GM21529 (cell line): Measurements from ENCODE around the gene ABCA10.
"Not testable (repeated sequence)": the region's sequence is repeated elsewhere in the genome, so short reads cannot be mapped to it uniquely, and the experiment has no call there.

Experiments
- ATAC-seq: cut with Tn5 transposase; IDR thresholded peaks from one replicate; pipeline ENCODE4 v1.9.1; 2021; ENCODE audit not compliant: unreplicated experiment

The ABCA10 gene

DNA sequence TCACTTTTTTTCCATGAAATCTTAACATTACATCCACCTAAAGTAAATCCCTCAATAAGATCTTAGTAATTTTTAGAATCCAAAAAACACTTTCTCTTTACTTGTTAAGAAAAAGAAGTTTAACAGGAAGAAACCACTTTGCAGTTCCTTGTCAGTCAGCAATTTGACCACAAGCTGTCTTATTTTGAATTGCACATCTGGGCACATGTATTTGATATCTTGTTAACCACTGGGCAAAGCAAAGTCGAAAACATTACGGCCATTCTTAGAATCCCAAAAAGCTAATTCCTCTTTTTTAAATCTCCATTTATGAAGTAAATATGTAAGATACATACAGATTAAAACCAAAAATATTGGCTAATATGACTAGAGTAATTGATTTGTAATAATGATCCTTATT is 1.1 kb downstream of the ABCA10 start:
- no peak for ATAC-seq

DNA sequence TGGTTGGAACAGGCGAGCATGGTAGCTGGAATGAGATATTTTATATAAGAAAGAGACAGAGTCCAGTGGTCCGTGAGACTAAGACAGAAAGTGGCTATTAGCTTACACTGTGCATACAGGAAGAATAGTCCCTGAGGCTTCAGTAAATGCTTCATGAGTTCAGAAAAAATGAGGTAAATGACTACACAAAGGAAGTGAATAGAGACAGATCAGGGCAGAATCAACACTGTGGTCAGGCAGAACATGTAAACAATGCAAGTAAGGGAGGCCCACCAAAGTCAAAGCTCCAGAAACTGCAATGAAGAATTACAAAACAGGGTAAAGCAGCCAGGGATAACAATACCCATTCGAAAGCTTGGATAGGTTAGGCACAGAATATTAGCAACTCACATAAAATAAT is 4.8 kb downstream of the ABCA10 start:
- ATAC-seq: peak; percentile 97

DNA sequence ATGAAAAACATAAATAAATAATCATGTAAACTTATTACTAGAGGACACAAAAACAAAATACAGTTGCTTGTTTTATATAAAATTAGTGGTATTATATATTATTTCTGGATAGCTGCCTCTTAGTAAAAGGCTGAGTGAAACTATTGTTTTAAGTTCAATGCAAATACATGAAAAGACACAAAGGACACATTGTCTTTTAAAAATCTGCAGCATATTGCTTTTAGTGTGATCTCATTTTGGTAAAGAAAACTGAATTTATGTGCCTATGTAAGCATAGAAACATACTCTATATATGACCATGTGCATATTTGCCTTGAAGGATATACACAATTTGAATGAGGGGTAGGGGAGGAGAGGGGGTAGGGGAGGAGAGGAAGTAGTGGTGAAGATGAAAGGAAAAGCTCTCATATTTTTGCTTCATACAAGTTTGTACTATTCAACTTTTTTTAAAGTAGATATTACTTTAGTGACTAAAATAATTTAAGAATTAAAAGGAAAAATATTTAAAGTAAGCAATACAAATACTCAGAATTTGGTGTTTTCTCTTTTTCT is 5.8 kb downstream of the ABCA10 start:
- ATAC-seq: no peak

- ATAC-seq: no peak
These were observed 8.5 kb downstream of the ABCA10 start for GRCh38 chr17:69220098-69220497.

DNA sequence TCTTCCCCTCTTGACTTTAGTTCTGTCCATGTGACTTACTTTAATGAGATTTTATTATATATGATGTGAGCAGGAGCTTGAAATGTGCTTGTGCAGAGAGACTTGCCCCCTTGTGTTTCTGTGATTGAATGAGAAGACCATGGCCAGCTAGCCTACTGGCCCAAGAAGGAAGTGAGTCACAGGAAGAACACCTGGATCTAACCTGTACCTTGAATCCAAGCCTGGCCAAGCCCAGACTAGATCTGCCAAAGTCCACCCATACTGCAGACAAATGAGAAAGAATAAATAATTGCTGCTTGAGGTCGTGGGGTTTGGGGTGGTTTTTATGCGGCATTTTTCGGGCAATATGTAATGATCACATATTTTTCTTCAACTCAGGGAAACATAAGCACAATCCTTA is 9.6 kb downstream of the ABCA10 start:
- ATAC-seq: no peak

DNA sequence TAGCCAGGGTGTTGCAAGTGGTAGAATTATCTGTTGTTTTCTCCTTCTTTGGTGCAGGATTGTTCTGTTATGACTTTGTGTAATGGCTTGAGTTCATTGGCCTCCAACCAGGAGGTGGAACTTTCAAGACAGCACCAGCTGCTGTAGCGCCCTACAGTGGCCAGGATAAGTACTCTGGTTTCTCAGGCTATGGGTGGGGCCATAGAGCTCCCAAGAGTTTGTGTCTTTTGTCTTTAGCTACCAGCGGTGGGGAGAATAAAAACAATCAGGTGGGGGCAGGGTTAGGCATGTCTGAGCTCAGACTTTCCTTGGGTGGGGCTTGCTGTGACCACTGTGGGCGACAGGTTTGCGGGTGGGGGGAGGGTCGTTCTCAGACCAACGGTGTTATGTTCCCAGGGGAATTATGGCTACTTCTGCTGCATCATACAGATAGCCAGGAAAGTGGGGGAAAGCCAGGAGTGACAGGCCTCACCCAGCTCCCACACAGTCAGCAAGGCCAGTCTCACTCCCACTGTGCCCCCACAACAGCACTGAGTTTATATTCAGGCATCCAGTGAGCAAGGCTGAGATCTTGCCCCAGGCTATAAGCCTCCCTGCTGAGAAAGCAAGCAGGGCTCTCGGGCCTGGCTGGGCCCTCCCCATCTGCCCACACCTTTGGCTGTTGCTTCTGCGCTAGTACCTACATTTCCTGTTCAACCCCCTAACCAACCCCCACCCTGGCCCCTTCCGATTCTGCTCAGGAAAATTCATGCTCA is 15.4 kb downstream of the ABCA10 start:
- no peak for ATAC-seq

GRCh38 chr17:69208640-69209039 is 20.0 kb downstream of the ABCA10 start:
- no peak for ATAC-seq

DNA sequence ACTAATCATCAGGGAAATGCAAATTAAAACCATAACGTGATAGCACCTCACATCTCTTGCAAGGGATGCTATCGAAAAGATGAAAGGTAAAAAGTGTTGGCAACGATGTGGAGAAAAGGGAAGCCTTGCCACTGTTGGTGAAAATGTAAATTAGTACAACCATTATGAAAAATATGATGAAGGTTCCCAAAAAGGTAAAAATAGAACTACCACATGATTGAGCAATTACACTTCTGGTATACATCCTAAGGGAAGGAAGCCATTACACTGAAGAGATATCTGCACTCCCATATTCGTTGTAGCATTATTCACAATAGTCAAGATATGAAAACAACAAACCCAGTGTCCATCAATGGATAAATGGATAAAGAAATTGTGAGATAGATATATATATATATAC is 21.5 kb downstream of the ABCA10 start:
- no peak for ATAC-seq

DNA sequence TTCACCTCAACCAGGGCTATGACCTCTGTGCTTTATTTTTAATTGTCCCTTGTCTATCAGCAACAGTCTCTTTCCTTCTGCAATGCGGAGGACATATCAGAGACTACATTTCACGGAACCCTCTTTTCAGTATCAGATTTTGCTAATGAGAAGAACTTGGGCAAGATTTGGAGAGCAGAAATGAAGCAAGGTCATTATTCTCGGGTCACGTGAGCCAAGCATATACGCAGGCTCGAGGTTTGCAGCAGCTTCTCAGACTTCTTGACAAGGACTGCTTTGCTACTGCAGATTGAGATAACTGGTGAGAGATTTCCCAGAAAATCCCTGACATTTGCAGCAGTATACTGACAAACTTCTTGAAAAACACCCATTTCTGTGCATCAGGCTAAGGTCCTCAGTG is 30.4 kb downstream of the ABCA10 start:
- ATAC-seq: no peak

DNA sequence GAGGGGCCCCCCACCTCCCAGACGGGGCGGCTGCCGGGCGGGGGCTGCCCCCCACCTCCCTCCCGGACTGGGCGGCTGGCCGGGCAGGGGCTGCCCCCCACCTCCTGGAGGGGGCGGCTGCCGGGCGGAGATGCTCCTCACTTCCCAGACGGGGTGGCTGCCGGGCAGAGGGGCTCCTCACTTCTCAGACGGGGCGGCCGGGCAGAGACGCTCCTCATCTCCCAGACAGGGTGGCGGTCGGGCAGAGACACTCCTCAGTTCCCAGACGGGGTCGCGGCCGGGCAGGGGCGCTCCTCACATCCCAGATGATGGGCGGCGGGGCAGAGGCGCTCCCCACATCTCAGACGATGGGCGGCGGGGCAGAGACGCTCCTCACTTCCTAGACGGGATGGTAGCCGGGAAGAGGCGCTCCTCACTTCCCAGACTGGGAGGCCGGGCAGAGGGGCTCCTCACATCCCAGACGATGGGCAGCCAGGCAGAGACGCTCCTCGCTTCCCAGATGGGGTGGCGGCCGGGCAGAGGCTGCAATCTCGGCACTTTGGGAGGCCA is 32.4 kb downstream of the ABCA10 start:
- ATAC-seq: not testable (repeated sequence)

DNA sequence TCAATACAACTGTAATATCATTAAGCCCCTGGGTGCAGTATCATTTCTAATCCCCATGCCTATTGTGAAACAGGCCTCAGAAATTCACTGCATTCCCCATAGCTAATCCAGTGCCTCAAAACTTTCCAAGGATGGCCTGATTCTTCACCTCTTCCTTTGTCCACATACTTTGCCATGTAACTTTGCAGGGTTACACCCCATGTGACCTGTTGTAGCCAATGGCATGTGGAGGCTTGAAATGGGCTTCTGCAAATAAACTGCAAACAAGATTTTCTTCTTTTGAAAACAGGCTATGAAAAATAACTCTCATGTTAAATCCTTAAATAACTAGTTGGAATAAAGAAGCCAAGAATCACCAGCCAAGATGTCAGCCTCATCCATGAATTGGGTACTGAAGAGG is 35.9 kb downstream of the ABCA10 start:
- no peak for ATAC-seq

- ATAC-seq: no peak
These were observed 39.8 kb downstream of the ABCA10 start for GRCh38 chr17:69188796-69189195.

- ATAC-seq: no peak
These were observed 40.6 kb downstream of the ABCA10 start for GRCh38 chr17:69188064-69188463.

GRCh38 chr17:69187294-69187693 is 41.3 kb downstream of the ABCA10 start:
- no peak for ATAC-seq

GRCh38 chr17:69179227-69179952 is 49.2 kb downstream of the ABCA10 start:
- ATAC-seq: no peak

- ATAC-seq: no peak
These were observed 52.2 kb downstream of the ABCA10 start for GRCh38 chr17:69176457-69176795.

- ATAC-seq: no peak
These were observed 52.8 kb downstream of the ABCA10 start for GRCh38 chr17:69175625-69176456.

DNA sequence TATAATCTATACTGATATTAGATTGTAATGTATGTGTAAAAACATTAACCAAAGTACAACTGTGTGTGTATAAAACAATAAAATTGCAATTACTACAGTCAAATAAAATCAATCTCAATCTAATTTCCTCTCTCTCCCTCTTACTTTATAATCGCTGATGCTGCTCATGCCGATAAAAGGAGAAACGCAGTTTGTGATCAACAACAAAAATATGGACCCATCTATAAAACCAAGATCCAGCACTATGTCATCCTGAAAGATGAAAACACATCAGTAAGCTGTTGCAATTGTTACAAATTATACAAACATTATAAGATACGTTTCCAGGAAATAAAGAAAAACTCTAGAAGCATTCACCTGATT is 53.4 kb downstream of the ABCA10 start:
- ATAC-seq: no peak

DNA sequence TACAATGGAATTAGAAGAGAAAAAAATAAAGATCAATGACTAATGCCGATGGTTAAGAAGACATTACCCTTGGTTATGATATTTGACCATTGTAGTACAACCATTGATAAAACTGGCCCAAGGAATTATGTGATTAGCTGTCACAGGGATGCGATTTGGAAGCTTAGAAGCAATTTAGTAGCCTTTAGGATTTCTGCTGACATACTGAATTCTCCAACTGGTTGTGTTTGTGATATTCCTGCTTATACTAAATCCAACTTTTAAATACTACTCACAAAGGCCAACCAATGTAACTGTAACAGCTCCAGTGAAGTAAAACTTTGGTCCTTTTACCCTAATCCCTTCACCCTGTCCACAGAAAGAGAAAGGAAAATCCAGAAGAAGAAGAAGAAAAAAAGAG is 55.5 kb downstream of the ABCA10 start:
- ATAC-seq: no peak

- ATAC-seq: no peak
These were observed 58.2 kb downstream of the ABCA10 start for GRCh38 chr17:69170377-69170776.

GRCh38 chr17:69168642-69169041 is 60.0 kb downstream of the ABCA10 start:
- not testable (repeated sequence) for ATAC-seq
